ENCODE results near the gene RNF4.
"Not testable (repeated sequence)": the region's sequence is repeated elsewhere in the genome, so short reads cannot be mapped to it uniquely, and the experiment has no call there.

Gene RNF4

DNA sequence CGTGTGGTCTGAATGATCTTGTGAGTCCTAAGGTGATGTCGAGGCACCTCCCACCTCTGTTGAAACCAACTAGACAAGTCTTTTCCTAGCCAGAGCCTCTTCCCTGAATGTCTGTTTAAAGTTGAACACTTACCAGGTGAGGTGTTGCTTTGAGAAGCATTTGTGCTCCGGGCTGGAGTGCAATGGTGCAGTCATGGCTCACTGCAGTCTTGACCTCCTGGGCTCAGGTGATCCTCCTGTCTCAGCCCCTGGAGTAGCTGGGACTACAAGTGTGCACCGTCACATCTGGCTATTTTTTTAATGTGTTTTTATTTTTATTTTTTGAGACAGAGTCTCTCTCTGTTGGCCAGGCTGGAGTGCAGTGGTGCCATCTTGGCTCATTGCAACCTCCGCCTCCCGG, 18.1 kb downstream of the RNF4 start:
- DNase-seq: no peak

- no peak for DNase-seq
These were observed 18.7 kb downstream of the RNF4 start for GRCh38 chr4:2487632-2488031.

- DNase-seq: no peak
These were observed 20.3 kb downstream of the RNF4 start for GRCh38 chr4:2489081-2489805.

DNA sequence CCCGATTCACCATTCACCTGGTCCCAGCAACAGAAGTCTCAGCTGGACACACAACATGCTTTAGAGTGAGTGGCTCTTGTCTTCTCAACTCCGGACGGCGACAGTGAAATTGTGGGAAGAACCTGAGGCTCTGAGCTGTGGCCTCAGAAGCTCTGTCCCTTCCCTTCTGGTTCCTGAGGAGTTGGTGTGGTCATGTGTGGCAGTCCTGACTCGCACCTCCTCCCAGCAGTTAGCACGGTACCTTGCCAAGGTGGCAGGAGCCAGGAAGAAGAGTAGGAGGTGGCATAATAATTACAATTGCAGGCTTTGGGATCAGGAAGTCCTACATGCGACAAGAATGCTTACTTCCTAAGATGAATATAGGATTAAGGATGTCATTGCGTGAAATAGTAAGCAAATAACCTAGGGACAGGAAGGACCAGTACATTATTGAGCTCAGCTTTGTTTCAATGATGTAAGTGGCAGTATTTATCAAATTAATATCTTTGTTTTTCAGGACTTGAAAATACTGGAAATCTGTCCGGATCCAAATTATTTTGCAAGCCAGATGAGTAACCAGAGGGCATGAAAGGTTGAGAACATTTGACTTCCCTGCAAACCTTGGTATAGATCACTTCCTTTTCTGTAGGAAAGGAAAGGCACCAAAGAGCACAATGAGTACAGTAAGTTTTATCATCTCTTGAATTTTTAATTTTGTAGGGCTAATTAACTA, 21.1 kb downstream of the RNF4 start:
- DNase-seq: no peak

DNA sequence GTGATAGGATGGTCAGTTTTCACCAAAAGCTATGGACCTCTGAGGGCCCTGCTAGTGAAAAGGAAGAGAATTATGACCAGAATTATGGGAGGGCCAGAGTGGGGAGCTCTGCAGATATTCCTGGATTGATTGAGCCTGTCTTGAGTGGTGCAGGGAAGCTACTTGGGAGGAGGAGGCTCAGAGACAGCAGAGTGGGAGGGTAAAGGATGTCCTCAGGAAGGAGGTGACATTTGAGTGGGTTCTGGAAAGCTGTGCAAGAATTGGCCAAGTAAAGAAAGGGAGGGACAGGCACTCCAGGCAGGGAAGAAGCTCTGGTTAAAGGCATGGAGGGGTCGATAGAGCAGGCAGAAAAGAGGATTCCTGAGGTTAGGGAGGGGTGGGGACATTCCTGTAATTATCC, 24.1 kb downstream of the RNF4 start:
- no peak for DNase-seq

GRCh38 chr4:2494992-2495391, 26.1 kb downstream of the RNF4 start:
- no peak for DNase-seq

GRCh38 chr4:2497324-2497723, 28.4 kb downstream of the RNF4 start:
- DNase-seq: no peak

- DNase-seq: no peak
These were observed 29.0 kb downstream of the RNF4 start for GRCh38 chr4:2497931-2498330.

DNA sequence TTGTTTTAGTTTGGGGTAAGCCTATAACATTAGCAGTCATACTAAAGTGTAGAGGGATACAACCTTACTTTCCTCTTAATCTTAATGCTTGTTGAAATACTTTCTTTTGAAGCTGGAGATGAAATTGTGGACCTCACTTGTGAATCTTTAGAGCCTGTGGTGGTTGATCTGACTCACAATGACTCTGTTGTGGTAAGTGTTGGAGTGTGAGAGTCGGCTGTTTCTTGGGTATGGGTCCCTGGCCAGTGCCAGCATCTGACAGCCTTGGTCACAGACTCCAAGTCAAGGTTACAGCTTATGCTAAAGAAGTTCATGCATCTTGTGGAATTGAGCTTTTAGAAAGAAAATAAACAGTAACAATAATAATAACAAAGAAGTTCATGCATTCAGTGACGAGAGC, 31.6 kb downstream of the RNF4 start:
- DNase-seq: no peak

DNA sequence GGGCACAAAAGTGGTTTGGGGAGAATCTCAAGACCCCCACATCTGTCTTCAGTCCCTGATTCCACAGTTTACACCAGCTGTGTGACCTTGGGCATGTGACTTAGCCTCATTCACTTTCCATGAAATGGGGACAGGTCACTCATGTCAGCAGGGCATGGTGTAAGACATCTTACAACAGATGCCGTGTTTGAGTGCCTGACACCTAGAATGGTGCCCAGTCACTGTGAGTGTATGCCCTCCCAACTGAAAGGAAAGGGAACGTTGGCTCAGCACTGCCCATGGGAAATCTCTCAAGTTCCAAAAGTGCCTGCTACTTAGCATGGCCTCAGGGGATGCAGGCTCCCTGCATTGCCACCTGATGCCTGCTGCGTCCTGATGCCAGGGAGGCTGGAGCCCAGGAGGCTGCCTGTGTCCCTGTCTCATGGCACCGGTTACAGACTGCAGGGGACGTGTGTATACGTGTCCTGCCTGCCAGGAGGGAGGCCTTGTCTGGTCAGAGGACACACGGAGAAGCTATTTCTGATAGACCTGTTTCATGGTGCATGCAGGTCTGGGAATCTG, 32.2 kb downstream of the RNF4 start:
- no peak for DNase-seq

- no peak for DNase-seq
These were observed 34.9 kb downstream of the RNF4 start for GRCh38 chr4:2503809-2504208.

GRCh38 chr4:2507259-2507658, 38.4 kb downstream of the RNF4 start:
- no peak for DNase-seq

- DNase-seq: no peak
These were observed 38.9 kb downstream of the RNF4 start for GRCh38 chr4:2507855-2508254.

GRCh38 chr4:2510351-2511259, 41.7 kb downstream of the RNF4 start:
- DNase-seq: peak in 1 of 51 donors; percentile 80

DNA sequence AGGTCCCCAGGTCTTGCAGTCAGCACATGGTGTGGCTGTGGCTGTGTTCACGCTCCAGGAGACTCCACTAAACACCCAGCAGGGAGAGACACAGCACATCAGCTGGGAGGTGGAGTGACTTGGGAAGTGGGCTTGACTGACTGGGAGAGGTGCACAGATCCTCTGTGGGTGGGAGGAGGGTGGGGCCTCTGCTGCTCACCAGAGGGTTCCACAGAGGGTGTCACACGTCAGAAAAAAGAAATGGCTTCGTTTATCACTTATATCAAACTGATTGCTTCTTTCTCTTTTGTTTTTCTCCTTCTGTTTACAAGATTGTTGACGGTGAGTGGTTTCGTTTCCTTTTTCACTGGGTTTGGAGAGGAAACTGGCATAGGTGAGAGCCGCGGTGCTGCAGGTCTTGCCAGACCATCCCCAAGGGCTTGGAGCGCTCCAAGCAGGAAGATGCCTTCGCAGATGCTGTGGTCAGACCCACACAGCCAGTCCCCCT, 42.8 kb downstream of the RNF4 start:
- peak in 4 of 51 donors; percentile 10 to 32 (median 20) for DNase-seq

DNA sequence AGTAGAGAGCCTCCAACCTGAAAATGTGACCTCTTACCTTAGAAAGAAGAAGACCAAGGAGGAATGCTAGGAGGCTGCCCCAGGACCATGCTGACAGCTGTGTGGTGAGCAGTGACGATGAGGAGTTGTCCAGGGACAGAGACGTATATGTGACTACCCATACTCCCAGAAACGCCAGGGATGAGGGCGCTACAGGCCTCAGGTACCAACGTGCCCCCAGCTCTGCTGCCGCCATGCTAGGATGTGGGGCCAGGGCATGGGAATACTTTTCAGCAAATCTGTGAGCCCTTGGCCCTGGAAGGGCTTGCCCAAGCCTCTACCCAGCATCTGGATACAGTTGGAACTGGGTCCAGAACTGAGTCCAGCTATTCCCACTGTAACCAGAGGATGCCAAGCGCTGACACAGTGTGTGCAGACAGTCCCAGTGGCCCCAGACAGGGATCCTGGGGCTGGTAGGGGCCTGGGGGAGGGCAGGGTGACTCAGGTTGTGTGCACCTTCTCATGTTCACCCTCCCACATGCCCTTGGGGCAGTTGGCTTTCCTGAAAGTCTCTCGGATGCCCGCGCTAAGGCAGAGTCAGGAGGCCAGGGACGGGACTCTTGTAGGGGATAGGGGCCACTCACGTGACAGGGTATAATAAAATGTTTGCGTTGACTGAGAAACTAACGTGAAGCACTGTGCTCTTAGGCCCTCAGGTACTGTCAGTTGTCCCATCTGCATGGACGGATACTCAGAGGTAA, 43.7 kb downstream of the RNF4 start:
- DNase-seq: no peak

DNA sequence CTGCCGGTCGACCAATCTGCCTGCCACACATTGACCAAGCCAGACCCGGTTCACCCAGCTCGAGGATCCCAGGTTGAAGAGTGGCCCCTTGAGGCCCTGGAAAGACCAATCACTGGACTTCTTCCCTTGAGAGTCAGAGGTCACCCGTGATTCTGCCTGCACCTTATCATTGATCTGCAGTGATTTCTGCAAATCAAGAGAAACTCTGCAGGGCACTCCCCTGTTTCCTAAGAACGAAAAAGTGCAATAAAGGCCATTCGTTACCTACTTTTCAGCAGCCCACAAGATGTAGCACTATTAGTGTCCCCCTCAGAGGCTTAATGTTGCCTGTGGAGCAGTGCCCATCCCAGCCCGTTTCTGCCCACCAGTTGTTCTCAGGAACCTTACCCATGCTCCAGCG, 45.3 kb downstream of the RNF4 start:
- DNase-seq: not testable (repeated sequence)

GRCh38 chr4:2514944-2515343, 46.0 kb downstream of the RNF4 start:
- DNase-seq: not testable (repeated sequence)

GRCh38 chr4:2515830-2516550, 47.1 kb downstream of the RNF4 start:
- peak in 1 of 51 donors; percentile 10 for DNase-seq

GRCh38 chr4:2516635-2517034, 47.7 kb downstream of the RNF4 start:
- DNase-seq: no peak

Measured in hypothalamus (tissue), 51 donors.